Endothelial cell of umbilical vein (primary cell): ENCODE measurements around the gene RSPO1. TPM values are rescaled to one million over a fixed set of nuclear protein-coding genes. Genes with fewer than 3 reads are reported as not detected.

ENCODE experiments used
- BruUV-seq: library from RNA; stranded (reverse); fragments of 400-500 nt; replicated peaks from 2 replicates; lab custom pipeline; 2021; lab: Mats Ljungman, UMichigan
- CTCF ChIA-PET: fragments of 300-600, 350-600 bp; sonication (Branson Sonifier 250); formaldehyde crosslinking; loops from one replicate; lab custom pipeline; 2021; ENCODE audit warnings: antibody characterized with exemption, inconsistent platforms; lab: Charles Lee
- POLR2A ChIA-PET: fragments of 300-600, 350-600 bp; sonication (Branson Sonifier 250); formaldehyde crosslinking; loops from one replicate; lab custom pipeline; 2021; ENCODE audit warnings: antibody characterized with exemption, inconsistent platforms; lab: Charles Lee
- DNase-seq: peaks from one replicate; pipeline ENCODE4 v3.0.0-alpha.2; 2011; ENCODE audit warnings: low read depth, low spot score
- FAIRE-seq: peaks from 2 replicates; lab custom pipeline; 2011; peaks lifted over from hg19 to GRCh38; lab: Jason Lieb, UNC
- H2AFZ ChIP-seq: 2 replicates; pipeline ENCODE4 v1.6.0; 2012; ENCODE audit warnings: low read depth, low read length, control low read depth, inconsistent platforms
- H3K27ac ChIP-seq: 2 replicates; pipeline ENCODE4 v1.5.1; 2011; ENCODE audit warnings: low read depth, mild to moderate bottlenecking, control low read depth, low read length, moderate library complexity; ENCODE audit not compliant: insufficient read depth
- H3K27me3 ChIP-seq, 2 experiments: 2 replicates each; pipeline versions ENCODE4 v1.6.0 to v1.6.1; 2011; ENCODE audit warnings: low read length in 2 of 2, mixed read lengths in 1 of 2; ENCODE audit not compliant: control insufficient read depth in 2 of 2, insufficient read depth in 2 of 2
- H3K36me3 ChIP-seq, 2 experiments: 2 replicates in 1 of 2; 3 replicates in 1 of 2; pipeline ENCODE4 v1.5.1; 2011; ENCODE audit warnings: low read length in 2 of 2, mild to moderate bottlenecking in 1 of 2, moderate library complexity in 1 of 2; ENCODE audit not compliant: control insufficient read depth in 2 of 2, insufficient read depth in 2 of 2; ENCODE audit errors: extremely low read depth in 1 of 2
- H3K4me1 ChIP-seq: 3 replicates; pipeline ENCODE4 v1.5.1; 2011; ENCODE audit warnings: mild to moderate bottlenecking, low read length; ENCODE audit not compliant: control insufficient read depth, insufficient read depth; ENCODE audit errors: extremely low read depth
- H3K4me2 ChIP-seq: 2 replicates; pipeline ENCODE4 v1.6.1; 2011; ENCODE audit warnings: low read length, control low read depth, mixed read lengths; ENCODE audit not compliant: insufficient read depth
- H3K4me3 ChIP-seq, 3 experiments: fragments of 200-600 bp in 1 of 3; sonication (generic), shearing (Covaris generic) in 1 of 3; replicated peaks in 1 of 3; 2 replicates each; pipeline ENCODE4 v1.5.1; 2011 to 2016; ENCODE audit warnings: control low read depth in 3 of 3, low read length in 3 of 3, mild to moderate bottlenecking in 2 of 3, inconsistent platforms in 1 of 3, low read depth in 1 of 3, moderate library complexity in 1 of 3; ENCODE audit not compliant: insufficient read depth in 1 of 3
- H3K79me2 ChIP-seq: 2 replicates; pipeline ENCODE4 v1.6.0; 2012; ENCODE audit warnings: low read length, inconsistent platforms; ENCODE audit not compliant: control insufficient read depth, insufficient read depth
- H3K9ac ChIP-seq: replicated peaks from 2 replicates; pipeline ENCODE3; 2011; ENCODE audit warnings: low read length, control low read depth; ENCODE audit not compliant: insufficient read depth; ENCODE audit errors: extremely low read depth
- H3K9me1 ChIP-seq: replicated peaks from 3 replicates; pipeline ENCODE4 v1.6.0; 2011; ENCODE audit warnings: mild to moderate bottlenecking, low read length; ENCODE audit not compliant: control insufficient read depth, insufficient read depth; ENCODE audit errors: extremely low read depth
- H3K9me3 ChIP-seq: replicated peaks from 2 replicates; pipeline ENCODE4 v1.5.1; 2012; ENCODE audit warnings: low read length, inconsistent platforms; ENCODE audit not compliant: control insufficient read depth, insufficient read depth
- H4K20me1 ChIP-seq: replicated peaks from 2 replicates; pipeline ENCODE3; 2011; ENCODE audit warnings: mild to moderate bottlenecking, low read length; ENCODE audit not compliant: control insufficient read depth, insufficient read depth; ENCODE audit errors: extremely low read depth
- EZH2 ChIP-seq: IDR thresholded peaks from 2 replicates; pipeline ENCODE4 v1.6.1; 2012; ENCODE audit warnings: borderline replicate concordance, low read depth, mild to moderate bottlenecking, moderate library complexity, low read length, inconsistent platforms; ENCODE audit not compliant: severe bottlenecking
- FOS ChIP-seq: IDR thresholded peaks from 2 replicates; pipeline ENCODE4 v1.6.1; 2011; ENCODE audit warnings: mild to moderate bottlenecking, low read length, moderate library complexity, borderline replicate concordance; ENCODE audit not compliant: insufficient read depth
- GATA2 ChIP-seq: IDR thresholded peaks from 2 replicates; pipeline ENCODE4 v1.7.0; 2011; ENCODE audit warnings: low read depth, mild to moderate bottlenecking, moderate library complexity, mixed read lengths, low read length; ENCODE audit not compliant: insufficient read length, insufficient read depth
- JUN ChIP-seq: IDR thresholded peaks from 2 replicates; pipeline ENCODE4 v1.6.1; 2011; ENCODE audit warnings: borderline replicate concordance, low read depth; ENCODE audit not compliant: insufficient read length, insufficient read depth
- MYC ChIP-seq: IDR thresholded peaks from one replicate; pipeline ENCODE4 v1.6.1; 2011; ENCODE audit warnings: mild to moderate bottlenecking, low read depth, low read length
- POLR2A ChIP-seq: IDR thresholded peaks from 2 replicates; pipeline ENCODE4 v1.6.1; 2012; ENCODE audit warnings: low read depth, mild to moderate bottlenecking, control low read depth, low read length
- POLR2AphosphoS5 ChIP-seq: IDR thresholded peaks from 2 replicates; pipeline ENCODE4 v1.6.1; 2012; ENCODE audit warnings: low read depth, mild to moderate bottlenecking, control low read depth, low read length, moderate library complexity; ENCODE audit not compliant: insufficient read depth
- dilution Hi-C: fragments of 300-500 bp; cut with MboI; formaldehyde crosslinking; loops from one replicate; pipeline ENCODE4 v1.15.0; 2019; ENCODE audit warnings: low sequenced_read_pairs; ENCODE audit not compliant: extremely low pct_ligation_motif_present
- intact Hi-C: fragments of 100-400 bp; cut with micrococcal nuclease; formaldehyde crosslinking; loops from one replicate; pipeline ENCODE4 v1.10.0; 2022
- polyA plus RNA-seq, 4 experiments: library from polyadenylated mRNA; depleted of rRNA in 3 of 4; stranded (reverse) in 3 of 4; unstranded in 1 of 4; fragments of >200 nt; gene quantifications; 2 replicates each; pipeline versions ENCODE4 v1.2.1 to v1.2.3, GENCODE V29; 2011 to 2012; ENCODE audit warnings: missing spikeins in 1 of 4
- total RNA-seq: library from RNA; stranded (reverse); gene quantifications from 2 replicates; pipeline ENCODE4 v1.2.3, GENCODE V29; 2021
- TF ChIP-seq, protein P1 (sequence below), 2 donors: IDR thresholded peaks; 1 replicate in 1 of 2; 2 replicates in 1 of 2; pipeline ENCODE4 v1.5.1; 2011; ENCODE audit warnings: low read length in 2 of 2, mild to moderate bottlenecking in 2 of 2, moderate library complexity in 2 of 2, control low read depth in 1 of 2, inconsistent platforms in 1 of 2, low read depth in 1 of 2; ENCODE audit not compliant: insufficient read depth in 1 of 2; ENCODE audit errors: extremely low read depth in 1 of 2
- TF ChIP-seq, protein P2 (sequence below): IDR thresholded peaks from 2 replicates; pipeline ENCODE4 v1.6.1; 2011; ENCODE audit not compliant: insufficient read depth, insufficient read length

The RSPO1 gene
- total and polyA plus RNA-seq, 2 donors (not counting 3 experiments of a cell fraction or from before 2014, with no cell fraction given) = not detected

DNA sequence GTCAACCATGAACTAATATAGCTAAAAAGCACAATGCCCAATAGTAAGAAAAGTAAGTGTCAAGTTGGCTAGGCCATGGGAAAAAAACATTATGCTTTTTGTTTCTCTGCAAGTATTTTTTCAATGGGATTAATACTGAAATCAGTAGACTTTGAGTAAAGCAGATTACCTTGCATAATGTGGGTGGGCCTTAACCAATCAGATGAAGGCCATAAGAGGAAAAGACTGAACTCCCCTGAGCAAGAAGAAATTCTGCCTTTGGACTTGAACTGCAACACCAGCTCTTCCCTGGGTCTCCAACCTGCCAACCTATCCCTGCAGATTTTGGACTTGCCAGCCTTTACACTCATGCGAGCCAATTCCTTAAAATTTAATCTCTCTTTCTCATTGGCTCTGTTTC is 6.4 kb upstream of the RSPO1 start:
- H3K9ac ChIP-seq = no peak overlapping the region
- no peaks in the 10 kb centered on the region for H3K4me1 ChIP-seq
- ChIA-PET CTCF (no interaction called here), POLR2A (no interaction called here)
- H3K9me3 ChIP-seq = no peaks in the 10 kb centered on the region
- H4K20me1 ChIP-seq = no peaks in the 10 kb centered on the region
- dilution Hi-C loops = no loop called here
- H3K27ac ChIP-seq = no peak overlapping the region
- FAIRE-seq = no peak
- H2AFZ ChIP-seq = no peak overlapping the region
- no peak overlapping the region for H3K4me3 ChIP-seq
- peaks cover 14 to 15% of the 10 kb centered on the region in 2 experiments for H3K27me3 ChIP-seq
- no peak for DNase-seq
- no peaks in the 10 kb centered on the region for H3K36me3 ChIP-seq
- intact Hi-C loops = no loop called here
- BruUV-seq = no TSS peak
- no peaks in the 10 kb centered on the region for H3K9me1 ChIP-seq
- no peak overlapping the region for H3K4me2 ChIP-seq
- no peak for TF ChIP-seq POLR2A
- TF ChIP-seq, protein P1, sequence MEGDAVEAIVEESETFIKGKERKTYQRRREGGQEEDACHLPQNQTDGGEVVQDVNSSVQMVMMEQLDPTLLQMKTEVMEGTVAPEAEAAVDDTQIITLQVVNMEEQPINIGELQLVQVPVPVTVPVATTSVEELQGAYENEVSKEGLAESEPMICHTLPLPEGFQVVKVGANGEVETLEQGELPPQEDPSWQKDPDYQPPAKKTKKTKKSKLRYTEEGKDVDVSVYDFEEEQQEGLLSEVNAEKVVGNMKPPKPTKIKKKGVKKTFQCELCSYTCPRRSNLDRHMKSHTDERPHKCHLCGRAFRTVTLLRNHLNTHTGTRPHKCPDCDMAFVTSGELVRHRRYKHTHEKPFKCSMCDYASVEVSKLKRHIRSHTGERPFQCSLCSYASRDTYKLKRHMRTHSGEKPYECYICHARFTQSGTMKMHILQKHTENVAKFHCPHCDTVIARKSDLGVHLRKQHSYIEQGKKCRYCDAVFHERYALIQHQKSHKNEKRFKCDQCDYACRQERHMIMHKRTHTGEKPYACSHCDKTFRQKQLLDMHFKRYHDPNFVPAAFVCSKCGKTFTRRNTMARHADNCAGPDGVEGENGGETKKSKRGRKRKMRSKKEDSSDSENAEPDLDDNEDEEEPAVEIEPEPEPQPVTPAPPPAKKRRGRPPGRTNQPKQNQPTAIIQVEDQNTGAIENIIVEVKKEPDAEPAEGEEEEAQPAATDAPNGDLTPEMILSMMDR (IDR thresholded peaks at IDR 0.05; ENCODE audit: extremely low read depth in 1 of 2, insufficient read depth in 1 of 2, low read depth in 1 of 2, low read length in 2 of 2) = no peak
- no peak for TF ChIP-seq MYC
- TF ChIP-seq JUN = no peak
- no peak for TF ChIP-seq FOS
- no peak for TF ChIP-seq EZH2
- TF ChIP-seq, protein P2, sequence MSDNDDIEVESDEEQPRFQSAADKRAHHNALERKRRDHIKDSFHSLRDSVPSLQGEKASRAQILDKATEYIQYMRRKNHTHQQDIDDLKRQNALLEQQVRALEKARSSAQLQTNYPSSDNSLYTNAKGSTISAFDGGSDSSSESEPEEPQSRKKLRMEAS = no peak
- TF ChIP-seq POLR2AphosphoS5 = no peak
- no peak for TF ChIP-seq GATA2
- H3K79me2 ChIP-seq = no peaks in the 10 kb centered on the region
